GM10266 (cell line): ENCODE measurements around the gene ZDHHC6.
"Not testable (repeated sequence)": the region's sequence is repeated elsewhere in the genome, so short reads cannot be mapped to it uniquely, and the experiment has no call there.

Experiments
- DNase-seq: peaks from one replicate; pipeline ENCODE4 v3.0.0; 2012; ENCODE audit errors: extremely low spot score
- TF ChIP-seq, protein P1 (sequence below): IDR thresholded peaks from 2 replicates; pipeline ENCODE4 v1.5.1; 2012; ENCODE audit warnings: mild to moderate bottlenecking, low read depth; ENCODE audit not compliant: control insufficient read depth, insufficient read depth; ENCODE audit errors: missing control alignments

The ZDHHC6 gene

DNA sequence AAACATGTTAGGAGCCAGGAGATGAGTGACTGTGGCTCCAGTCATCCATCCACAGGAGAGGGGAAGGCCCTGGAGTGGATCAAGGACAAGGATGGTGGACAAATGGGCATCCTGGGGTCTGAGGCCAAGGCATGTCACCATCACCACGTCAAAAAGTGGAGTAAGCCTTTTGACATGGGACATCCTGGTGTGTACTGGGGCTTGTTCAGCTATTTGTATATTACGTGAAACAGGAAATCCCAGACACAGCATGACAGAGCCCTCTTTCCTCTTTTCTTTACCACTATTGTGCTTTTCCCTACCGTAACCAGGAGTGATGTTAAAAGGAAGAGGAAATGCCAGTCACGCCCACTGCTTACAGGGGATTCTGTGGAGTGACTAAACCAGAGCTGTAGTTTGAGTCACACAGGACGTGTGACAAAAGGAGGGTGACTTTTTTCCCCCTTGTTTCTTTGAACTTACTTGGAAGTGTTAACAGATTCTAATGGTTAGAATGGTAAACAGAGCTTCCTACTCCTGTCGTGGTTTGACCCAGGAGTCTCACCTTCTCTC is 57.4 kb downstream of the ZDHHC6 start:
- TF ChIP-seq, protein P1, sequence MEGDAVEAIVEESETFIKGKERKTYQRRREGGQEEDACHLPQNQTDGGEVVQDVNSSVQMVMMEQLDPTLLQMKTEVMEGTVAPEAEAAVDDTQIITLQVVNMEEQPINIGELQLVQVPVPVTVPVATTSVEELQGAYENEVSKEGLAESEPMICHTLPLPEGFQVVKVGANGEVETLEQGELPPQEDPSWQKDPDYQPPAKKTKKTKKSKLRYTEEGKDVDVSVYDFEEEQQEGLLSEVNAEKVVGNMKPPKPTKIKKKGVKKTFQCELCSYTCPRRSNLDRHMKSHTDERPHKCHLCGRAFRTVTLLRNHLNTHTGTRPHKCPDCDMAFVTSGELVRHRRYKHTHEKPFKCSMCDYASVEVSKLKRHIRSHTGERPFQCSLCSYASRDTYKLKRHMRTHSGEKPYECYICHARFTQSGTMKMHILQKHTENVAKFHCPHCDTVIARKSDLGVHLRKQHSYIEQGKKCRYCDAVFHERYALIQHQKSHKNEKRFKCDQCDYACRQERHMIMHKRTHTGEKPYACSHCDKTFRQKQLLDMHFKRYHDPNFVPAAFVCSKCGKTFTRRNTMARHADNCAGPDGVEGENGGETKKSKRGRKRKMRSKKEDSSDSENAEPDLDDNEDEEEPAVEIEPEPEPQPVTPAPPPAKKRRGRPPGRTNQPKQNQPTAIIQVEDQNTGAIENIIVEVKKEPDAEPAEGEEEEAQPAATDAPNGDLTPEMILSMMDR = no peak
- peak; percentile 25 for DNase-seq

DNA sequence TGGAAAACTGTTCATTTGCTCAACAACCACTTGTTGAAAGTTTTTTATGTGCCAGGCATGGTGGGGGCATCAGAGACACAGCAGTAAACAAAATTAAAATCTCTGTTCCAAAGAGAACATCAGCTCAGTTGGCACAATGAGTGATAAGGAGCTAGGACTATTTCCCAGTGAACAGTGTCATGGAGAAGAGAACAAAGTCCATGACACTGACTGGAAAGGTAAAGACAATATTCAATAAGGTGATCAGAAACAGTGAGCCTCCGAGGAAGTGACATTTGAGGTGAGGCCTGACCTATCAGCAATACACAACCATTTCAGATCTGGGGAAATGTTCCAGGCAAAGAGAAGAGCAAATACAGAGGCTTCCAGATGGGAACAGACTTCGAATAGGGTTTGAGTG is 58.2 kb downstream of the ZDHHC6 start:
- no peak for DNase-seq
- TF ChIP-seq, protein P1 = no peak

DNA sequence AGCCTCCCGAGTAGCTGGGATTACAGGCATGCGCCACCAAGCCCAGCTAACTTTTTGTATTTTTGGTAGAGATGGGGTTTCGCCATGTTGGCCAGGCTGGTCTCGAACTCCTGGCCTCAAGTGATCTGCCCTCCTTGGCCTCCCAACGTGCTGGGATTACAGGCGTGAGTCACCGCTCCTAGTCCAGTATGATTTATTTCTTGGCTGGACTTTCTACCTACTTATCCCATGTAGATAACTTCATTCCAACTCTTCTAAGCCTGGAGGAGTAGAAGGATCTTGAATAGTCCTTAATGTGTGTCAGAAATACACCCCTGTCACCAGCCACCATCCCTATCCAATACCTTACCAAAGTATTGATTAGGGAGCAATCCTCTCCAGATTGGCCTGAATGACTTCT is 58.7 kb downstream of the ZDHHC6 start:
- DNase-seq = not testable (repeated sequence)

DNA sequence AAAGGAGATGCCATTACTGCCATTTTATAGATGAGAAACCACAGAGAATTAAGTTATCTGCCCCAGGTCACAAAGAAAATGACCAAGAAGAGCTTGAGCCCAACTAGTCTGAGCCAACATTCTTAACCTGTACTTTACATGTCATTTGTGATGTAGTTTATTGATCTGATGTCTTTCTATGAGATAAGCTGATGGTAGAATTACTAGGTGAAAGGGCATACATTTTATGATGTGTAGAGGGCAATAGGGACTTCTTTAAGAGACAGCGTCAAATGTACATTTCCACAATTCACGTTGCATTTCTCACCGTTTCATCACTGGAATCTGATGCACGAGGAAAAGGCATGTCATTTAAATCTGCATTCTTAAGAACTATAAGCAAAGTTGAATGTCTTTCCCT is 61.5 kb downstream of the ZDHHC6 start:
- DNase-seq = no peak
- TF ChIP-seq, protein P1 = no peak

DNA sequence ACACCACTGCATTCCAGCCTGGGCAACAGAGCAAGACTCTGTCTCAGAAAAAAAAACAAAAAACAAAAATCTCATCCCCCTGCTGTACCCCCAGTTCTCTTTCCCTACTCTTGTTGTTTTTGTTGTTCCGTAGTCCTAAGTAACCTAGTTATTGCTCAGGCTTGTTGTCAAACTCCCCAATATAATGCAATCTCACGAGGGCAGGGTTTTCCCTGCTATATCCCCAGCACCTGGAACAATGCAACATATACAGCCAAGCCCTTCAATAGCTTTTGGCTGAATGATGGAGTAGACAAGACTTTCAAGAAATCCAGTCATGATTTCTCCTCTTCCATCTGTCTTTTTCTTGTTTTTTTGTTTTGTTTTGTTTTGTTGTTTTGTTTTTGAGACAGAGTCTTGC is 62.6 kb downstream of the ZDHHC6 start:
- no peak for DNase-seq
- TF ChIP-seq, protein P1 = no peak

DNA sequence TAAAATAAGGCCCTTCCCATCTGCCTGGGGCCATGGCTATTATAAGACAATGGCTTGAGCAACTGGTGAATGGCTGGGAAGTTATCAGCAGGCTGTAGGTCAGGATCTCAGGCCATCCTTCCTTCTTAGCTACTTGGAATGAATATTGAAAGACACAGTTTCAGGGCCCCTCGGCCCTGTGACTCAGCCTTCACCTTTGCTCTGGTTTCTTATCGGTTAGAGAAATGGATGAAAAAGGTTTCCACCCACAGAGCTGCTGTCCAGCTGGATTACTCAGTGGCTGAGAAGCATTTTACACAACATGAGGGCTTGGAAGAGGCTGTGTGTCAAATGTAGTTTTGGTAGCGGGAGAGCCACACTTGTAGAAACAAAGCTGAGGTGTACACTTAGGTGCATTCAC is 63.4 kb downstream of the ZDHHC6 start:
- TF ChIP-seq, protein P1 = no peak
- no peak for DNase-seq

DNA sequence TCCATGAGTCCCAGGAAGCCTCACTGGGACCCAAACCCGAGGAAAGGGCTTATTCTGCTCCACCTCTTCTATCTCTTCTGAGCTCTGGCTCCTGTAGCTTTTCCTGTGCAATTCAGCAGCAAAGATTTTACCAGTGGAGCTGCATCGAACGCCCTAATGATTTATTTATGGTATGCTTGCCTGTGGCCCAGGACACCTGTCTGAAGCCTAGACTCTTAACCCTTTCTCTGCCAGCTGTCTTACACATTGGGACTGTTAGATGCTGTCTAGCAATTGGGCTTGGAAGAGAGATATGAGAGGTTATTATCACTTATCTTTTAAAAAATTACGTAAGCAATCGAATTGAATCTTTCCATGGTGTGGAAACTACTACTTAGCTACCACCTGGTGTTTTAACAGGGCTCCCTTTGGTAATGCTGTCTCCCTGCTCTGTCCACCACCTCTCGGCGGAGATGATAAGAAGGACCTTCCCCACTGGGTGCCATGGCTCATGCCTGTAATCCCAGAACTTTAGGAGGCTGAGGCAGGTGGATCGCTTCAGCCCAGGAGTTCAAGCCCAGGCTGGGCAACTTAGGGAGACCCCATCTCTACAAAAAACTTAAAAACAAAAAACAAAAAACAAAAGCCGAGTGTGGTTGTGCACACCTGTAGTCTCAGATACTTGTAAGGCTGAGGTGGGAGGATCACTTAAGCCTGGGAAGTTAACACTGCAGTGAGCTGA is 64.0 kb downstream of the ZDHHC6 start:
- TF ChIP-seq, protein P1 = no peak
- DNase-seq = no peak
